WI38 (cell line): Measurements from ENCODE around the gene KLF13.
A peak's percentile ranks its signal among the peaks of the same experiment; 100 is the strongest.

Experiments used
- H3K4me3 ChIP-seq: 2 replicates; pipeline ENCODE4 v1.5.1; 2011; ENCODE audit warnings: low read depth, mild to moderate bottlenecking, control low read depth, low read length
- TF ChIP-seq, protein P1 (sequence below): IDR thresholded peaks from 2 replicates; pipeline ENCODE4 v1.5.1; 2012; ENCODE audit warnings: low read depth, mild to moderate bottlenecking, control low read depth, low read length

KLF13 gene

DNA sequence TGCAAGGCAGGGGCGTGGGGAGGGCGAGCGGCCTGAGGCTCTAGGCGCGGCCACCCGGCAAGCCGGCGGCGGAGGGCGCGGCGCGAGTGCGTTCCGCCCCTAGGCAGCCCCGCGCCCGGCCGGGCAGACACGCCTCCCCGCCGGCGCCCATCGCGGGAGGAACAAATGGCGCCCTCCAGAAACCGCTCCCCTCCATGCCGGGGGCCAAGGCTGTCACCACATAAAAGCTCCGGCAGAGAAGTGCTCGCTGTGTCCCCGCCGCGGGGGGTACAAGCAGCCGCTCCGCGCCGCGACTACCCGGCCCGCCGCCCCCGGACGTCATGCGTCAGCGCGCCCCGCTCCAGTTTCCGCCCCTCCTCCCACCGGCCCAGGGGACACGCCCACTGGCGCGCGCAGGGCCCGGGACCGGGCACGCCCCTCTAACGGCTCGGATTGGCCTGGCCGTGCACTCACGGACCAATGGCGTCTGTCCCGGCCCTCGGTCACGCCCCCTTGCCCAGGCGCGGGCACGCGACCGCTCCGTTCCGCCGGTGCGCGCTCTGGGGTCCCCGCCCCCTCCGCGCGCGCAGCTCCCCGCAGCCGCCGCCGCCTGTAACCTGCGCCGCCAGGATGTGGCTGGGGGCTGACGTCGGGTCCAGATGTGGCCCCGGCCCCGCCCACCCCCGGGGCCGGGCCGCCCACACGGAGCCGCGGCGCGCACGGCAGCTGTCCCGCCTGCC lies at the start of gene KLF13:
KLF13 (plus strand) TSS at position 680 of the 719 bp plus-strand sequence. CDS start 378 bp downstream, outside the sequence.
- TF ChIP-seq, protein P1, sequence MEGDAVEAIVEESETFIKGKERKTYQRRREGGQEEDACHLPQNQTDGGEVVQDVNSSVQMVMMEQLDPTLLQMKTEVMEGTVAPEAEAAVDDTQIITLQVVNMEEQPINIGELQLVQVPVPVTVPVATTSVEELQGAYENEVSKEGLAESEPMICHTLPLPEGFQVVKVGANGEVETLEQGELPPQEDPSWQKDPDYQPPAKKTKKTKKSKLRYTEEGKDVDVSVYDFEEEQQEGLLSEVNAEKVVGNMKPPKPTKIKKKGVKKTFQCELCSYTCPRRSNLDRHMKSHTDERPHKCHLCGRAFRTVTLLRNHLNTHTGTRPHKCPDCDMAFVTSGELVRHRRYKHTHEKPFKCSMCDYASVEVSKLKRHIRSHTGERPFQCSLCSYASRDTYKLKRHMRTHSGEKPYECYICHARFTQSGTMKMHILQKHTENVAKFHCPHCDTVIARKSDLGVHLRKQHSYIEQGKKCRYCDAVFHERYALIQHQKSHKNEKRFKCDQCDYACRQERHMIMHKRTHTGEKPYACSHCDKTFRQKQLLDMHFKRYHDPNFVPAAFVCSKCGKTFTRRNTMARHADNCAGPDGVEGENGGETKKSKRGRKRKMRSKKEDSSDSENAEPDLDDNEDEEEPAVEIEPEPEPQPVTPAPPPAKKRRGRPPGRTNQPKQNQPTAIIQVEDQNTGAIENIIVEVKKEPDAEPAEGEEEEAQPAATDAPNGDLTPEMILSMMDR, result no peak
- peak within 1 kb of the TSS; percentile 77 for H3K4me3 ChIP-seq

DNA sequence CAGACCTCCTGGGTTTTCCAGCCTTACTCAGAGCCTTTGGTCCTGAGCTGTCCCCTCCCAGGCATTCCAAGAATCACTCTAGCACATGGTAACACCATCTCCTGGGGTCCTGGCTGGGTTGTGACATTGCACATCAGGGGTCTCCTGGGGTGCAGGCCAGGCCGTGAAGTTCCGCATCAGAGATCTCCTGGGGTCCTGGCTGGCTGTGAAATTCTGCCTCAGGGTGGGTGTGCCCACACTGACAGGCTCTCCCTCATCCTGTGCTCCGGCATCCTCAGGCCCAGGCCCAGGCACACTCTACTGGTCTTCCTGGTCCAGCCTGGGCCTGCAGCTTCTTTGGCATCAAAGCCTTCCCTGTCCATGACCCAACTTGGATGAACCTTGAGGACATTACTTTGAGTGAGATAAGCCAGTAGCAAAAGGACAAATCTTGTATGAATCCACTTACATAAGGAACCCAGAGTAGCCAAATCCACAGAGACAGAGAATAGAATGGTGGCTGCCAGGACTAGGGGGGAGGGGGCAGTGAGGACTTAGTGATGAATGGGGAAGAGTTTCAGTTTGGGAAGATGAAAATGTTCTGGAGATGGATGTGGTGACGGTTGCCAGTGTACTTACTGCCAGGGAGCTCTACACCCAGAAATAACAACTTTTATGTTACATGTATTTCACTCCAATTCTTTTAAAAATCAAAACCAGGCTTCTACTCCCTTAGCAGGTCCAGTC lies 49.1 kb upstream of the KLF13 start:
- no peak overlapping the region for H3K4me3 ChIP-seq
- TF ChIP-seq, protein P1, result no peak

DNA sequence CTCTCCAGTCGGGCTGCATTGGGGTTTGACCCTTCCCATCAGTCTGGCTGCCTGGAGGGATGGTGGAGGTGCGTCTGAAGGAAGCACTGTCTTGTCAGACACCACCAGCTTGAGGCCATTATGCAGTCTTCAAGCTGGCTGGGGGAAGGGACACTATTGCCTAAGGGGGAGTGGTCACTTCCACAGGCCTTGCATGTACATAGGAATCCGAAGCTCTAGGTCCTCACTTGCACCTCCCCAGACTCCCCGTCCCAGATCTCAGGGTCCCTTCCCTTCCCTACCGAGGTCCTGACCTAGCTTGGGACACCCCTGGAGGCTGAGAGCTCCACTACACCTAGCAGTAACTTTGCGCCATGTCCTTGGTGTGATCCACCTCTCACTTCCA lies 48.6 kb upstream of the KLF13 start:
- TF ChIP-seq, protein P1, result no peak

DNA sequence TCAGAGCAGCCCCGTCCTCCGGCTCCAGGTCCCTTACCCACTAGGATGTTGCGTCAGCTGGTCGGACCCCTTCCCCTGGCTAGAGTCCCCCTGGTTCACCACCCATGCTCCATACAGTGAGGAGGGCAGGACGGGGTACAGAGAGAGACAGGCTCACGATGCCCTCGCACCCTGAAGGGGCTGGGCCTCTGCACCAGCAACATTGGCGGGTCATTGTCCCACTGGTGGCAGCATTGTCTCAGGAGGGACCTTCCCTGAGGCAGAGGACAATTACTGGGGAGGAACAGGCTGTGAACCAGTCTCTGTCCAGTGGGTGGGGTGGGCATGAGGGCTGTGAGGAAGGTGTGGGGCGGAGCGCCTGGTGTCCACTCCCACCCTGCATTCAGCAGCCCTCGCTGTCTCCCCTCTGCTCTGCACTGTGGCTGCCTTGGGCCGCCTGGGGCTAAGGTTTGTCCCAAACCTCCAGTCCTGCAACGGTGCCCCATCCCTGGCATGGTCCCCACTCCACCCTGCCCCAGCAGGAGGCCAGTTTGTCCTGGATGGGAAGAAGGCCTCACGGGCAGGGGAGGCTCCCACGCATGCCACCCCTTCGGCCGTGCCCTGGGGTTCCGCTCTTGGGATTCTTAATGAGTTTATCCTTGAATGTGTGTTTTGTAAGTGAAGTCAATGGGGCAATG lies 48.0 kb upstream of the KLF13 start:
- H3K4me3 ChIP-seq, result no peak overlapping the region
- TF ChIP-seq, protein P1, result no peak

More for the DNA sequence above, 48.6 kb upstream of the KLF13 start:
- no peak overlapping the region for H3K4me3 ChIP-seq

DNA sequence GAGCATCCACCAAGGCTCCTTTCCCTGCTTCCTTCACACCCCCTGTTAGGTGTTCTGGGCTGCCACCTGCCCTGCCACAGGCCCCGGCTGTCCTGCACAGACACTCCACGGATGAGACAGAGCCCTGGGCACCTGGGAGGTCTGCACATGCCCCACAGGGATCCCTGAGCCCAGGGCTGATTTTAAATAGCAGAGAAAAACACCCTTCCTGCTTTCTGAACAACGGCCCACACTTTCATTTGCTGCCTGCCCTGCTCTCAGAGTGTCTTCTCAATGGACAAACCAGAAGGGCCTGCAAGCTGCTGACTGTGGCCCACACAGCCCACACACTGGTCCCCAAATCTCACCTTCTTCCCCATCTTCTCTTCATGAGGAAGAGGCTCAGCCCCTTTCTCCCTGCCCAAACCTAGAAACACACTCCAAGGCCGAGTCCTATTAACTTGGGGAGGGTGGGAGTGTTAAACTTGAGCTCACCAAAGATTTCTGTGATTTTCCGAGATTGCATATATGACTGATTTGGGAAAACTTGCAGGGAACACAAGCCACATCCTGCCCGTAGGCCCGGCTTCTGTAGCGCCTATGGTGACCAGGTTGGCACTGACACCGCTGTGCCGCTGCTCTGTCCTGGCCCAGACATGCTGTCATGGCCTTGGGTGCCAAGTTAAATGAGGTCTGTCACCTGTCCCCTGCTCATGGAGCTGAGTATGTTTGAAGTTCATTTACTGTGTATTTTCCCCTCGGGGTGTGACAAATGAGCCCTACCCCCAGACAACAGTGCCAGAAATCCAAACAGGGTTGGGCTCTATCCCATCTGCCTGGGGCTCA lies 47.2 kb upstream of the KLF13 start:
- TF ChIP-seq, protein P1, result no peak
- no peak overlapping the region for H3K4me3 ChIP-seq

DNA sequence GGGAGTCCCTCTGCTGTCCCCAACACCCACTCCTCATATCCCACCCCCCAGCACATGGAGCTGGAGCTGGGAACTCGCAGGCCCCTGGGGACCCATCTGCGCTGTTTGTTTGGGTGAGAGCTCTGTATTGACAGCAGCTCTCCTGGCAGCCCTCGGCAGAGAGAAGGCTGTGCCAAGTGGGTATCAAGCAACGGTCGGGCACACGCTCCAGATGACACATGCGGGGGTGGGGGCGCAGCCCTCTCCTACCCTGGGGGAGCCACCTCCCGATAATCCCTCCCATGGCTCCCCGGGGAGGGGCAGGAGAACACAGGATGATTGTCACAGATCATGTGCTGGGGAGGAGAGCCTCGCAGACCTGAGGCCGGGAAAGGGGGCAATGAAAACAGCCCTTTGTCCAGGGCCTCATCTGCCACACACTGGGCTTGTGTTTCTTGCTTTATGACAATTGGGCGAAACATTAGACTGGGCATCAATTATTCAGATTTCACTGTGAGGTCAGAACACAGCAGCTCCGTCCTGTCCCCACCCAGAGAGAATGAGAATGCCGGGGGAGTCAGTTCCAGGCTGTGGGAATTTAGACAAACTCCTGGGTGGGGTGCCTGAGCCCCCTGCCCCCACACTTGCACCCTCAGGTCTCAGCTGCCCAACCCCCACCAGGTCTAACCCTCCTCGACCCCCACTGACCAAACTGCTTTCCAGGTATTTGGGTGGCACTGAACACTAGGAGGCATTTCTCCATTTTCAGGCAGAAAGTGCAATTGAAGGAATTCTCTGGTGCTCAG lies 46.4 kb upstream of the KLF13 start:
- no peak overlapping the region for H3K4me3 ChIP-seq
- TF ChIP-seq, protein P1, result no peak
